SK-N-DZ (cell line): ENCODE measurements around the gene RASL12. TPM values are rescaled to one million over a fixed set of nuclear protein-coding genes. Genes with fewer than 3 reads are reported as not detected.
"Not testable (repeated sequence)": the region's sequence is repeated elsewhere in the genome, so short reads cannot be mapped to it uniquely, and the experiment has no call there.

Experiments
- DNase-seq: peaks from one replicate; pipeline ENCODE4 v3.0.0-alpha.2; 2015; ENCODE audit warnings: low spot score
- polyA plus RNA-seq, 2 experiments: library from polyadenylated mRNA; depleted of rRNA; stranded (reverse); fragments of >200 nt; gene quantifications; 2 replicates each; pipeline ENCODE4 v1.2.3, GENCODE V29; 2014

The RASL12 gene
- not detected in 2 replicates for polyA plus RNA-seq (2014; cell fraction: cytosol; rRNA removed)
- not detected in 2 replicates for polyA plus RNA-seq (2014; cell fraction: nucleus; rRNA removed)

- DNase-seq, result no peak
Observed at GRCh38 chr15:65067645-65068402, at the start of gene RASL12. Gene RASL12 (minus strand): TSS chr15:65067991. CDS start chr15:65067835, 156 bp downstream.

- DNase-seq, result no peak
Observed at GRCh38 chr15:65115542-65115941, 47.8 kb upstream of the RASL12 start.

- DNase-seq, result no peak
Observed at GRCh38 chr15:65115086-65115485, 47.3 kb upstream of the RASL12 start, which contains the start of gene UBAP1L. Gene UBAP1L (minus strand): TSS chr15:65115200. CDS start chr15:65106215, 8,985 bp downstream.

- no peak for DNase-seq
Observed at GRCh38 chr15:65110676-65111292, 43.0 kb upstream of the RASL12 start.

- no peak for DNase-seq
Observed at GRCh38 chr15:65106011-65106590, 38.3 kb upstream of the RASL12 start.

- DNase-seq, result no peak
Observed at GRCh38 chr15:65105038-65105437, 37.2 kb upstream of the RASL12 start.

- no peak for DNase-seq
Observed at GRCh38 chr15:65102912-65103311, 35.1 kb upstream of the RASL12 start.

GRCh38 chr15:65101891-65102708 is 34.3 kb upstream of the RASL12 start:
- no peak for DNase-seq

GRCh38 chr15:65101411-65101890 is 33.7 kb upstream of the RASL12 start:
- no peak for DNase-seq

GRCh38 chr15:65100442-65100841 is 32.7 kb upstream of the RASL12 start:
- DNase-seq, result no peak

GRCh38 chr15:65099801-65100200 is 32.0 kb upstream of the RASL12 start:
- DNase-seq, result not testable (repeated sequence)

GRCh38 chr15:65099336-65099735 is 31.5 kb upstream of the RASL12 start:
- DNase-seq, result no peak

- no peak for DNase-seq
Observed at GRCh38 chr15:65097651-65098263, 30.0 kb upstream of the RASL12 start.

- no peak for DNase-seq
Observed at GRCh38 chr15:65096481-65097385, 28.9 kb upstream of the RASL12 start.

- DNase-seq, result no peak
Observed at GRCh38 chr15:65095747-65096104, 27.9 kb upstream of the RASL12 start.

- no peak for DNase-seq
Observed at GRCh38 chr15:65095011-65095746, 27.4 kb upstream of the RASL12 start.

- DNase-seq, result no peak
Observed at GRCh38 chr15:65094294-65094995, 26.7 kb upstream of the RASL12 start.

- not testable (repeated sequence) for DNase-seq
Observed at GRCh38 chr15:65093793-65094170, 26.0 kb upstream of the RASL12 start.
